Measurements from ENCODE around the gene ATP8A2. TPM values are rescaled to one million over a fixed set of nuclear protein-coding genes. Genes with fewer than 3 reads are reported as not detected.

The ATP8A2 gene
- total and polyA plus RNA-seq, 2 donors: 1.1 to 1.5 TPM

DNA sequence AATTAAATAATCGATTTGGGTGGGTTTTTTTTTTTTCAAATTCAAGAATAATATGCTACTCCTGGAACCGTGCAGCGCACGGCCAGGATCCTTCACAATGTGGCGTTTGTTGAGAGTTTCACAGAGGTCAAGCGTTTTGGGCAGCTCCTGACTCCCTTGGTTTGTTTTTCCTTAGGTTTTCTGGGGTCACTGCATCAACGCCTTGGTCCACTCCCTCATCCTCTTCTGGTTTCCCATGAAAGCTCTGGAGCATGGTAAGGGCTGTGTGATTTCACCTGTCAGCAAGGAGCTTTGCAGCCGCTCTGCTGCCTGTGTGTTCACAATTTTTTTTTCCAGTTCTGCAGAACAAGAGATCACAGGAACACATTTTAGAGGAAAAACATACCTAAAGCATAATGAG is 467.6 kb downstream of the ATP8A2 start:
- peaks cover 0 to 2% of the 10 kb centered on the region in 2 donors for H3K4me1 ChIP-seq (ENCODE audit: control insufficient read depth in 2 of 2, insufficient read depth in 2 of 2, low read length in 2 of 2)
- no peak for DNase-seq (ENCODE audit: low read depth in 6 of 9, low spot score in 9 of 9)
- no peaks in the 10 kb centered on the region for H3K27me3 ChIP-seq (ENCODE audit: control insufficient read depth in 2 of 2, insufficient read depth in 1 of 2, low read length in 1 of 2)
- H3K9me3 ChIP-seq (ENCODE audit: control insufficient read depth in 2 of 2, insufficient read depth in 1 of 2, low read length in 1 of 2): peaks cover 0 to 6% of the 10 kb centered on the region in 2 donors
- WGBS: 93% methylated on average over 8 of the region's 8 CpGs
- no peak overlapping the region for H3K4me3 ChIP-seq (ENCODE audit: low read length in 2 of 2)
- no peak overlapping the region for H3K27ac ChIP-seq (ENCODE audit: low read depth in 1 of 2, low read length in 1 of 2)
- H3K36me3 ChIP-seq (ENCODE audit: control insufficient read depth in 2 of 2, insufficient read depth in 2 of 2, low read length in 1 of 2): no peaks in the 10 kb centered on the region

- H3K27me3 ChIP-seq (ENCODE audit: control insufficient read depth in 2 of 2, insufficient read depth in 1 of 2, low read length in 1 of 2): no peaks in the 10 kb centered on the region
- H3K4me3 ChIP-seq (ENCODE audit: low read length in 2 of 2): no peak overlapping the region
- H3K4me1 ChIP-seq (ENCODE audit: control insufficient read depth in 2 of 2, insufficient read depth in 2 of 2, low read length in 2 of 2): peaks cover 0 to 2% of the 10 kb centered on the region in 2 donors
- no peak overlapping the region for H3K27ac ChIP-seq (ENCODE audit: low read depth in 1 of 2, low read length in 1 of 2)
- no peaks in the 10 kb centered on the region for H3K36me3 ChIP-seq (ENCODE audit: control insufficient read depth in 2 of 2, insufficient read depth in 2 of 2, low read length in 1 of 2)
- 82% methylated on average over 3 of the region's 3 CpGs for WGBS
- DNase-seq (ENCODE audit: low read depth in 6 of 9, low spot score in 9 of 9): no peak
- H3K9me3 ChIP-seq (ENCODE audit: control insufficient read depth in 2 of 2, insufficient read depth in 1 of 2, low read length in 1 of 2): peaks cover 0 to 6% of the 10 kb centered on the region in 2 donors
Observed at GRCh38 chr13:25840261-25840660, 468.5 kb downstream of the ATP8A2 start.

DNA sequence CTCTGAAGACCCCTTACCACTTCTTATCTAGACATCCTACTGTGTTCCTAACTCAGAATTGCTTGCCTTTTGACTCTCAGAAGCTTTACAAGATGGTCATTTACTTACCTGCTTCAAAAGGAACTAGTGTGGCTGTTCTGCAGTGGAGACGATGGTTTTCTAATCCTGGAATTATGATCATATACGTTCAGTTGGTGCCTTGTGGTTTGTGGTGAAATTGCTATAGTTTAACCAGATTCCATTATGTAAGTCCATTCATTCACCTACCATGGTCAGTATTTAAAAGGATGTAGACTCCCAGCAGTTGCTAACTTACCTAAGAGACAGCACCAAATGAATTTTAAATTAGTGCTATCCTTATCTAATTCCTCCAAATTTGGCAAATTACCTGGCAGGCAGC is 469.2 kb downstream of the ATP8A2 start:
- Histone ChIP-seq H3K36me3 (ENCODE audit: control insufficient read depth in 2 of 2, insufficient read depth in 2 of 2, low read length in 1 of 2) (no peaks in the 10 kb centered on the region), H3K27me3 (ENCODE audit: control insufficient read depth in 2 of 2, insufficient read depth in 1 of 2, low read length in 1 of 2) (no peaks in the 10 kb centered on the region), H3K27ac (ENCODE audit: low read depth in 1 of 2, low read length in 1 of 2) (no peak overlapping the region), H3K4me1 (ENCODE audit: control insufficient read depth in 2 of 2, insufficient read depth in 2 of 2, low read length in 2 of 2) (peaks cover 0 to 2% of the 10 kb centered on the region in 2 donors), H3K9me3 (ENCODE audit: control insufficient read depth in 2 of 2, insufficient read depth in 1 of 2, low read length in 1 of 2) (peaks cover 0 to 6% of the 10 kb centered on the region in 2 donors), H3K4me3 (ENCODE audit: low read length in 2 of 2) (no peak overlapping the region)
- WGBS: 64% methylated on average over 2 of the region's 2 CpGs
- DNase-seq (ENCODE audit: low read depth in 6 of 9, low spot score in 9 of 9): no peak

DNA sequence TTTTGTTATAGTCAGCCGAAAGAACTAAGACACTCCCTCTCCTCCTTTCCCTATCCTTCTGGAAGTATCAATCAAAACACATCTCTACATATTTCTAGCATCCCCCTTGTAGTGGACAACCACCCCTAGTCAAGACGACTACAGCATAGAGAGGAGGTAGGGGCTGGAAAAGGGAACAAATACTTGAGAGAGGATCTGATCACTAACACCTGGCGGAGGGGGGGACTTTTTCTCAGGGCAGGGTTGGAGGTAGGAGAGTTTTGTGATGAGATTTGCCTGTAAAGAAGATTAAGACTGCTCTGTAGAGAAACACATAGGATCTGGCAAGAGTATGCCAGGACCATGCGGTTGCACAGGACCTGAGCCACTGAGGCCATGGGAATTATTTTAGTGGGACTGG is 471.9 kb downstream of the ATP8A2 start:
- Histone ChIP-seq H3K27me3 (ENCODE audit: control insufficient read depth in 2 of 2, insufficient read depth in 1 of 2, low read length in 1 of 2) (no peaks in the 10 kb centered on the region), H3K4me3 (ENCODE audit: low read length in 2 of 2) (no peak overlapping the region), H3K27ac (ENCODE audit: low read depth in 1 of 2, low read length in 1 of 2) (no peak overlapping the region), H3K9me3 (ENCODE audit: control insufficient read depth in 2 of 2, insufficient read depth in 1 of 2, low read length in 1 of 2) (no peaks in the 10 kb centered on the region), H3K36me3 (ENCODE audit: control insufficient read depth in 2 of 2, insufficient read depth in 2 of 2, low read length in 1 of 2) (no peaks in the 10 kb centered on the region), H3K4me1 (ENCODE audit: control insufficient read depth in 2 of 2, insufficient read depth in 2 of 2, low read length in 2 of 2) (peaks cover 0 to 24% of the 10 kb centered on the region in 2 donors)
- DNase-seq (ENCODE audit: low read depth in 6 of 9, low spot score in 9 of 9): no peak
- WGBS: 94% methylated on average over 4 of the region's 4 CpGs

- 89% methylated on average over 7 of the region's 7 CpGs for WGBS
- H3K4me3 ChIP-seq (ENCODE audit: low read length in 2 of 2): no peak overlapping the region
- H3K27me3 ChIP-seq (ENCODE audit: control insufficient read depth in 2 of 2, insufficient read depth in 1 of 2, low read length in 1 of 2): no peaks in the 10 kb centered on the region
- no peak overlapping the region for H3K27ac ChIP-seq (ENCODE audit: low read depth in 1 of 2, low read length in 1 of 2)
- H3K9me3 ChIP-seq (ENCODE audit: control insufficient read depth in 2 of 2, insufficient read depth in 1 of 2, low read length in 1 of 2): no peaks in the 10 kb centered on the region
- H3K36me3 ChIP-seq (ENCODE audit: control insufficient read depth in 2 of 2, insufficient read depth in 2 of 2, low read length in 1 of 2): no peaks in the 10 kb centered on the region
- no peak for DNase-seq (ENCODE audit: low read depth in 6 of 9, low spot score in 9 of 9)
- H3K4me1 ChIP-seq (ENCODE audit: control insufficient read depth in 2 of 2, insufficient read depth in 2 of 2, low read length in 2 of 2): peaks cover 0 to 30% of the 10 kb centered on the region in 2 donors
Observed at GRCh38 chr13:25844559-25845434, 473.0 kb downstream of the ATP8A2 start.

DNA sequence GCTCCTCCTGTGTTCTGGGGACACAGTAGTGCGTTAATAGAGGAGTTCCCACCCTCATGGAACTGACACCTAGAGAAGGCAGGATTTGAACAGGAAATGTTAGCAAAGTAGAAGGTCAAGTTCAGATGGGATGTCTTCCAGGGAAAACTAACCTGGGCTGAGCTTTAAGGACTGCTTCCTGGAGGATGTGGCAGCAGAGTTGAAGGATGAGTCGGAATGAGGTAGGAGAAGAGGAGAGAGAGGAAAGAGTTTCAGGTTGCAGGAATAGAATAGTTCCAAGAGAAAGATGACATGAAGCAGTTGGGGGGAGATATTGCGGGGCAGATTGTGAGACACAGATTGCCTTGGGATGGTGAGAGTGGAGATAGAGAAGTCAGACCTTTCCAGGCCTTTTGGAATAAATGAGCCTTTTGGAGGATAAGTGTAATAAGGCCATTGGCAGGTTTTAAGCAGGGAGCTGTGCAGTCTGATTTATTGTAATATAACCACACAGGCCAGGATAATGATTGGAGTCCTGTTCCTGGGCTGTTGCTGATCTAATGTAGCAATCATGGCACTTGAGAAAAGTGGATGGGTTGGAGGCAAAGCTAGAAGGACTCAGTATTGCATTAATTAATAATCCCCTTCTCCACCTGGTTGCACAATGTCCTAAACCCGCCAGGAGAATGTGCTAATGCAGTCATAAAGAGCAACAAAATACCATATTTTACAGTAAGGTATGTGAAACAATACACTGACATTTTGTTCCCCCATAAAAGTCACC is 474.6 kb downstream of the ATP8A2 start:
- Histone ChIP-seq H3K4me1 (ENCODE audit: control insufficient read depth in 2 of 2, insufficient read depth in 2 of 2, low read length in 2 of 2) (peaks cover 0 to 45% of the 10 kb centered on the region in 2 donors), H3K27me3 (ENCODE audit: control insufficient read depth in 2 of 2, insufficient read depth in 1 of 2, low read length in 1 of 2) (no peaks in the 10 kb centered on the region), H3K36me3 (ENCODE audit: control insufficient read depth in 2 of 2, insufficient read depth in 2 of 2, low read length in 1 of 2) (no peaks in the 10 kb centered on the region), H3K27ac (ENCODE audit: low read depth in 1 of 2, low read length in 1 of 2) (peak overlapping the region in 1 of 2 donors; percentile 70), H3K4me3 (ENCODE audit: low read length in 2 of 2) (no peak overlapping the region), H3K9me3 (ENCODE audit: control insufficient read depth in 2 of 2, insufficient read depth in 1 of 2, low read length in 1 of 2) (no peaks in the 10 kb centered on the region)
- WGBS: 94% methylated on average over 4 of the region's 4 CpGs
- DNase-seq (ENCODE audit: low read depth in 6 of 9, low spot score in 9 of 9): no peak

DNA sequence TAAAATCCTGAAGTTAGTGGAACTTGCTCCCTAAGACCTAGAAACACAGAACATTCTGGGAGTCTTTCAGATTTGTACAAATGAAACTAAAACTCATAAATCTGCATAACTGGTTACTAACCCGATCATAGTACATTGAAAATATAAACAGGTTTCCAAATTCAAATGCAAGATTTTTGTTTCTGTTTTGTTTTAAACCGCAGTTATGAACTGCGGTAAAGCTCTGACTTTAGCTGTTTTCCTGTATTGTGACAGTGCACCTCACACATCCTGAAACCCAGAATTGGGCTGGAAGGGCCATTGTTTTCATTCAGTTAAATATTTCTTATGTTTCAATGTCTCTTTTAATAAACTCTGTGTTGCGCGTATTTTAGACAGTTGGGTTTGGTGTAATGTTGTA is 475.4 kb downstream of the ATP8A2 start:
- Histone ChIP-seq H3K27me3 (ENCODE audit: control insufficient read depth in 2 of 2, insufficient read depth in 1 of 2, low read length in 1 of 2) (no peaks in the 10 kb centered on the region), H3K27ac (ENCODE audit: low read depth in 1 of 2, low read length in 1 of 2) (peak overlapping the region in 1 of 2 donors; percentile 70), H3K9me3 (ENCODE audit: control insufficient read depth in 2 of 2, insufficient read depth in 1 of 2, low read length in 1 of 2) (no peaks in the 10 kb centered on the region), H3K4me3 (ENCODE audit: low read length in 2 of 2) (no peak overlapping the region), H3K36me3 (ENCODE audit: control insufficient read depth in 2 of 2, insufficient read depth in 2 of 2, low read length in 1 of 2) (no peaks in the 10 kb centered on the region), H3K4me1 (ENCODE audit: control insufficient read depth in 2 of 2, insufficient read depth in 2 of 2, low read length in 2 of 2) (peaks cover 0 to 50% of the 10 kb centered on the region in 2 donors)
- WGBS: 58% methylated on average over 5 of the region's 5 CpGs
- peak in 4 of 9 donors; percentile 26 to 67 (median 30) for DNase-seq (ENCODE audit: low read depth in 6 of 9, low spot score in 9 of 9)

GRCh38 chr13:25847635-25848626 is 476.2 kb downstream of the ATP8A2 start:
- 77% methylated on average over 11 of the region's 11 CpGs for WGBS
- Histone ChIP-seq H3K27ac (ENCODE audit: low read depth in 1 of 2, low read length in 1 of 2) (peak overlapping the region in 1 of 2 donors; percentile 41), H3K4me1 (ENCODE audit: control insufficient read depth in 2 of 2, insufficient read depth in 2 of 2, low read length in 2 of 2) (peaks cover 0 to 50% of the 10 kb centered on the region in 2 donors), H3K27me3 (ENCODE audit: control insufficient read depth in 2 of 2, insufficient read depth in 1 of 2, low read length in 1 of 2) (no peaks in the 10 kb centered on the region), H3K4me3 (ENCODE audit: low read length in 2 of 2) (no peak overlapping the region), H3K9me3 (ENCODE audit: control insufficient read depth in 2 of 2, insufficient read depth in 1 of 2, low read length in 1 of 2) (no peaks in the 10 kb centered on the region), H3K36me3 (ENCODE audit: control insufficient read depth in 2 of 2, insufficient read depth in 2 of 2, low read length in 1 of 2) (no peaks in the 10 kb centered on the region)
- no peak for DNase-seq (ENCODE audit: low read depth in 6 of 9, low spot score in 9 of 9)
